Measurements from ENCODE around the gene TGIF1. TPM values are rescaled to one million over a fixed set of nuclear protein-coding genes. Genes with fewer than 3 reads are reported as not detected.

The TGIF1 gene
- total and polyA plus RNA-seq, 2 of the 4 experiments (the other 2 are of a cell fraction), result 62.1 to 118 TPM

DNA sequence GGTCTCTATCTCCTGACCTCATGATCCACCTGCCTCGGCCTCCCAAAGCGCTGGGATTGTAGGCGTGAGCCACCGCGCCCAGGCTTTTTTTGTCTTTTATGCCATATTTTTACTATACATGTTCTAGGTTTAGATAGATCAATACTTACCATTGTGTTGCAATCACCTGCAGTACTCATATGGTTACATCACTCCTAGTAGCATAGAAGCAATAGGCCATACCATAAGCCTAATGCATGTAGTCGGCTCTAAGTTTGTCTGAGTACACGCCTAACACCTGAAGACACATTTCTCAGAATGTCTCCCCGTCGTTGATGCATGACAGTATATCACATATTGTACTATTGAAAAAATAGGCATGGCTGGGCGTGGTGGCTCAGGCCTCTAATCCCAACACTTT is 27.1 kb upstream of the TGIF1 start:
- no peak overlapping the region for H3K4me3 ChIP-seq (ENCODE audit: insufficient read depth, low read depth, low read length)
- intact Hi-C loops (cut with micrococcal nuclease), result no loop called here
- H3K9ac ChIP-seq (ENCODE audit: low read depth, low read length), result no peak overlapping the region
- DNase-seq (no peak), ATAC-seq (ENCODE audit: low read depth) (no peak)
- H3K4me2 ChIP-seq (ENCODE audit: low read depth, low read length), result no peak overlapping the region
- no peaks in the 10 kb centered on the region for H4K20me1 ChIP-seq (ENCODE audit: insufficient read depth, low read length)
- H3K27me3 ChIP-seq (ENCODE audit: control insufficient read depth, insufficient read depth, low read length), result no peaks in the 10 kb centered on the region
- no peak overlapping the region for H3K4ac ChIP-seq (ENCODE audit: low read depth, low read length)
- H2BK15ac ChIP-seq (ENCODE audit: low read depth, low read length), result no peak overlapping the region
- no peak overlapping the region for H3K27ac ChIP-seq (ENCODE audit: insufficient read depth, low read length)
- no peaks in the 10 kb centered on the region for H3K9me3 ChIP-seq (ENCODE audit: control insufficient read depth, insufficient read depth, low read length)
- no peak overlapping the region for H4K91ac ChIP-seq (ENCODE audit: insufficient read depth, low read depth, low read length)
- H3K79me1 ChIP-seq (ENCODE audit: low read depth in 1 of 2, low read length in 2 of 2), result no peaks in the 10 kb centered on the region
- no TSS peak for BruUV-seq (replicated peaks)
- peak; percentile 18; the same call in 1 of the 2 replicates for TF ChIP-seq CEBPB (IDR thresholded peaks at IDR 0.05; ENCODE audit: low read depth, low read length)
- TF ChIP-seq POLR2A (IDR thresholded peaks at IDR 0.05; ENCODE audit: low read depth, low read length), result no peak
- TF ChIP-seq, protein P1, sequence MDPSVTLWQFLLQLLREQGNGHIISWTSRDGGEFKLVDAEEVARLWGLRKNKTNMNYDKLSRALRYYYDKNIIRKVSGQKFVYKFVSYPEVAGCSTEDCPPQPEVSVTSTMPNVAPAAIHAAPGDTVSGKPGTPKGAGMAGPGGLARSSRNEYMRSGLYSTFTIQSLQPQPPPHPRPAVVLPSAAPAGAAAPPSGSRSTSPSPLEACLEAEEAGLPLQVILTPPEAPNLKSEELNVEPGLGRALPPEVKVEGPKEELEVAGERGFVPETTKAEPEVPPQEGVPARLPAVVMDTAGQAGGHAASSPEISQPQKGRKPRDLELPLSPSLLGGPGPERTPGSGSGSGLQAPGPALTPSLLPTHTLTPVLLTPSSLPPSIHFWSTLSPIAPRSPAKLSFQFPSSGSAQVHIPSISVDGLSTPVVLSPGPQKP (IDR thresholded peaks at IDR 0.05; ENCODE audit: borderline replicate concordance, low read depth, low read length), result no peak
- H2AK9ac ChIP-seq (replicated peaks; ENCODE audit: low read depth, low read length, poor library complexity), result no peak overlapping the region
- WGBS, 2 experiments (ENCODE audit: extremely low coverage in 2 of 2, insufficient read length in 1 of 2), result 60% methylated on average over 1 of the region's 10 CpGs; no CpG with 5 or more reads in 1 of the 2 experiments
- H3K18ac ChIP-seq (ENCODE audit: low read depth, low read length), result no peak overlapping the region
- no peaks in the 10 kb centered on the region for H3K9me1 ChIP-seq (ENCODE audit: insufficient read depth, low read length)
- dilution Hi-C loops (cut with HindIII; ENCODE audit: low sequenced_read_pairs, unreplicated experiment), result no loop called here
- no peak overlapping the region for H3K14ac ChIP-seq (replicated peaks; ENCODE audit: low read depth, low read length)
- no peak overlapping the region for H2BK5ac ChIP-seq (ENCODE audit: low read depth, low read length, poor library complexity, severe bottlenecking)
- H2BK20ac ChIP-seq (ENCODE audit: low read depth, low read length), result no peak overlapping the region
- no peak overlapping the region for H2AK5ac ChIP-seq (ENCODE audit: low read depth, low read length)
- H3K36me3 ChIP-seq (ENCODE audit: control insufficient read depth, insufficient read depth, low read length), result no peaks in the 10 kb centered on the region
- no peak overlapping the region for H2BK120ac ChIP-seq (ENCODE audit: low read depth, low read length)
- no peak overlapping the region for H4K8ac ChIP-seq (ENCODE audit: low read depth in 2 of 2, low read length in 2 of 2)
- in situ Hi-C loops (cut with MboI; ENCODE audit: low sequenced_read_pairs), result no loop called here
- H3K23ac ChIP-seq (ENCODE audit: low read depth, low read length), result no peak overlapping the region
- H4K5ac ChIP-seq (ENCODE audit: low read depth, low read length), result no peak overlapping the region
- no peaks in the 10 kb centered on the region for H3K4me1 ChIP-seq (ENCODE audit: control insufficient read depth, insufficient read depth, low read length)
- H3K56ac ChIP-seq (ENCODE audit: extremely low read depth, insufficient read depth, low read length), result no peak overlapping the region
- POLR2A ChIA-PET (ENCODE audit: unreplicated experiment), result no interaction called here
- CTCF ChIA-PET, result no interaction called here
- H2AFZ ChIP-seq (replicated peaks; ENCODE audit: low read length, poor library complexity), result no peak overlapping the region

Measured in IMR-90 (cell line).